HepG2 (cell line): ENCODE results near the gene MCC.

Source experiments
- GATAD1 ChIP-seq: IDR thresholded peaks from 2 replicates; pipeline ENCODE4 v1.6.1; 2016; ENCODE audit warnings: missing genetic modification reagents, missing compliant biosample characterization
- KLF9 ChIP-seq: IDR thresholded peaks from 2 replicates; pipeline ENCODE4 v1.6.1; 2016; ENCODE audit warnings: low read depth
- NFYB ChIP-seq: sonication (generic); formaldehyde crosslinking; IDR thresholded peaks from 2 replicates; pipeline ENCODE4 v1.4.0; 2020; ENCODE audit warnings: missing genetic modification reagents
- RAD21 ChIP-seq: fragments of 450-650 bp; formaldehyde crosslinking; IDR thresholded peaks from 2 replicates; pipeline ENCODE4 v1.5.0; 2020; ENCODE audit warnings: mild to moderate bottlenecking
- ZFP36 ChIP-seq: fragments of 150-350 bp; IDR thresholded peaks from 2 replicates; pipeline ENCODE4 v1.6.1; 2018; ENCODE audit warnings: borderline replicate concordance, low read length, low read depth; ENCODE audit not compliant: partially characterized antibody
- ZNF333 ChIP-seq: sonication (generic); formaldehyde crosslinking; IDR thresholded peaks from 2 replicates; pipeline ENCODE4 v1.4.0; 2020; ENCODE audit warnings: mild to moderate bottlenecking, missing genetic modification reagents, borderline replicate concordance
- TF ChIP-seq, protein P1 (sequence below), 2 experiments: sonication (generic) in 1 of 2; formaldehyde crosslinking in 1 of 2; IDR thresholded peaks; 2 replicates each; pipeline versions ENCODE4 v1.5.1 to v1.6.1; 2011 to 2020; ENCODE audit warnings: borderline replicate concordance in 1 of 2, low read depth in 1 of 2, low read length in 1 of 2, mild to moderate bottlenecking in 1 of 2, missing genetic modification reagents in 1 of 2, moderate library complexity in 1 of 2
- TF ChIP-seq, protein P2 (sequence below): sonication (generic); formaldehyde crosslinking; IDR thresholded peaks from 2 replicates; pipeline ENCODE4 v1.5.0; 2020; ENCODE audit warnings: mild to moderate bottlenecking, missing genetic modification reagents, moderate library complexity

- TF ChIP-seq, protein P1, sequence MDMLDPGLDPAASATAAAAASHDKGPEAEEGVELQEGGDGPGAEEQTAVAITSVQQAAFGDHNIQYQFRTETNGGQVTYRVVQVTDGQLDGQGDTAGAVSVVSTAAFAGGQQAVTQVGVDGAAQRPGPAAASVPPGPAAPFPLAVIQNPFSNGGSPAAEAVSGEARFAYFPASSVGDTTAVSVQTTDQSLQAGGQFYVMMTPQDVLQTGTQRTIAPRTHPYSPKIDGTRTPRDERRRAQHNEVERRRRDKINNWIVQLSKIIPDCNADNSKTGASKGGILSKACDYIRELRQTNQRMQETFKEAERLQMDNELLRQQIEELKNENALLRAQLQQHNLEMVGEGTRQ (IDR thresholded peaks at IDR 0.05; ENCODE audit: low read depth, low read length) = no peak
- TF ChIP-seq, protein P1 (CRISPR knock-in tag; IDR thresholded peaks at IDR 0.05; ENCODE audit: borderline replicate concordance) = no peak
- TF ChIP-seq, protein P2, sequence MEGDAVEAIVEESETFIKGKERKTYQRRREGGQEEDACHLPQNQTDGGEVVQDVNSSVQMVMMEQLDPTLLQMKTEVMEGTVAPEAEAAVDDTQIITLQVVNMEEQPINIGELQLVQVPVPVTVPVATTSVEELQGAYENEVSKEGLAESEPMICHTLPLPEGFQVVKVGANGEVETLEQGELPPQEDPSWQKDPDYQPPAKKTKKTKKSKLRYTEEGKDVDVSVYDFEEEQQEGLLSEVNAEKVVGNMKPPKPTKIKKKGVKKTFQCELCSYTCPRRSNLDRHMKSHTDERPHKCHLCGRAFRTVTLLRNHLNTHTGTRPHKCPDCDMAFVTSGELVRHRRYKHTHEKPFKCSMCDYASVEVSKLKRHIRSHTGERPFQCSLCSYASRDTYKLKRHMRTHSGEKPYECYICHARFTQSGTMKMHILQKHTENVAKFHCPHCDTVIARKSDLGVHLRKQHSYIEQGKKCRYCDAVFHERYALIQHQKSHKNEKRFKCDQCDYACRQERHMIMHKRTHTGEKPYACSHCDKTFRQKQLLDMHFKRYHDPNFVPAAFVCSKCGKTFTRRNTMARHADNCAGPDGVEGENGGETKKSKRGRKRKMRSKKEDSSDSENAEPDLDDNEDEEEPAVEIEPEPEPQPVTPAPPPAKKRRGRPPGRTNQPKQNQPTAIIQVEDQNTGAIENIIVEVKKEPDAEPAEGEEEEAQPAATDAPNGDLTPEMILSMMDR = no peak
- TF ChIP-seq KLF9 (CRISPR knock-in tag) = no peak
- no peak for TF ChIP-seq ZFP36
- TF ChIP-seq ZNF333 (CRISPR knock-in tag) = no peak
- no peak for TF ChIP-seq GATAD1 (CRISPR knock-in tag)
- TF ChIP-seq RAD21 (CRISPR knock-in tag) = no peak
- no peak for TF ChIP-seq NFYB
These were observed 245.5 kb downstream of the MCC start for GRCh38 chr5:113242481-113243348.
